Chondrocyte (in vitro differentiated cells): ENCODE results near the gene MIAT. TPM values are rescaled to one million over a fixed set of nuclear protein-coding genes. Genes with fewer than 3 reads are reported as not detected.

Source experiments
- DNase-seq: peaks from one replicate; pipeline ENCODE4 v3.0.0; 2021; ENCODE audit warnings: mixed read lengths, low spot score
- H3K27ac Mint-ChIP-seq: one replicate; pipeline ENCODE4 v1.8.0; 2021; ENCODE audit warnings: mild to moderate bottlenecking, moderate library complexity, mixed read lengths; ENCODE audit not compliant: unreplicated experiment
- H3K27me3 Mint-ChIP-seq: 2 replicates; pipeline ENCODE4 v1.8.0; 2021; ENCODE audit warnings: low read depth, mixed read lengths
- H3K36me3 Mint-ChIP-seq: 2 replicates; pipeline ENCODE4 v1.8.0; 2021; ENCODE audit warnings: low read depth, mixed read lengths
- H3K4me1 Mint-ChIP-seq: 2 replicates; pipeline ENCODE4 v1.8.0; 2021; ENCODE audit warnings: low read depth, mild to moderate bottlenecking, mixed read lengths
- H3K4me3 Mint-ChIP-seq: one replicate; pipeline ENCODE4 v1.8.0; 2021; ENCODE audit warnings: mild to moderate bottlenecking, moderate library complexity, mixed read lengths; ENCODE audit not compliant: unreplicated experiment
- H3K9me3 Mint-ChIP-seq: 2 replicates; pipeline ENCODE4 v1.8.0; 2021; ENCODE audit warnings: low read depth, mixed read lengths
- total RNA-seq: library from RNA; stranded (reverse); gene quantifications from 3 replicates; pipeline ENCODE4 v1.2.1, GENCODE V29; 2021
- TF ChIP-seq, protein P1 (sequence below): fragments of 200-600 bp; sonication (generic); IDR thresholded peaks from 2 replicates; pipeline ENCODE4 v1.5.0; 2021; ENCODE audit warnings: antibody characterized with exemption, mild to moderate bottlenecking, moderate library complexity

The MIAT gene
- total RNA-seq, 1 donor from 2014 or later = 3.5 TPM

DNA sequence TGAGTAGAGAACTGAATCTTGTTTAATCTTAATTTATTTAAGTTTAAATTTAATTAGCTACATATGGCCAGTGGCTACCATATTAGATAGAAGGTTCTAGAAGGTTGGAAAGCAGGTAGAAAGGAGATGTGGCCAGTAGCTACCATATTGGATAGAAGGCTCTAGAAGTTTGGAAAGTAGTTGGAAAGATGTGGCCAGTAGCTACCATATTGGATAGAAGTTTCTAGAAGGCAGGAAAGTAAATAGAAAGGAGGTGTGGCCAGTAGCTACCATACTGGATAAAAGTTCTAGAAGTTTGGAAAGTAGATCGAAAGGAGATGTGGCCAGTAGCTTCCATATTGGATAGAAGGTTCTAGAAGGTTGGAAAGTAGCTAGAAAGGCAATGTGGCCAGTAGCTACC is 33.4 kb upstream of the MIAT start:
- Mint-ChIP-seq H3K9me3 (no peaks in the 10 kb centered on the region), H3K4me3 (no peak overlapping the region), H3K27ac (no peak overlapping the region), H3K4me1 (no peaks in the 10 kb centered on the region), H3K27me3 (peaks cover 17% of the 10 kb centered on the region), H3K36me3 (no peaks in the 10 kb centered on the region)
- no peak for DNase-seq
- TF ChIP-seq, protein P1, sequence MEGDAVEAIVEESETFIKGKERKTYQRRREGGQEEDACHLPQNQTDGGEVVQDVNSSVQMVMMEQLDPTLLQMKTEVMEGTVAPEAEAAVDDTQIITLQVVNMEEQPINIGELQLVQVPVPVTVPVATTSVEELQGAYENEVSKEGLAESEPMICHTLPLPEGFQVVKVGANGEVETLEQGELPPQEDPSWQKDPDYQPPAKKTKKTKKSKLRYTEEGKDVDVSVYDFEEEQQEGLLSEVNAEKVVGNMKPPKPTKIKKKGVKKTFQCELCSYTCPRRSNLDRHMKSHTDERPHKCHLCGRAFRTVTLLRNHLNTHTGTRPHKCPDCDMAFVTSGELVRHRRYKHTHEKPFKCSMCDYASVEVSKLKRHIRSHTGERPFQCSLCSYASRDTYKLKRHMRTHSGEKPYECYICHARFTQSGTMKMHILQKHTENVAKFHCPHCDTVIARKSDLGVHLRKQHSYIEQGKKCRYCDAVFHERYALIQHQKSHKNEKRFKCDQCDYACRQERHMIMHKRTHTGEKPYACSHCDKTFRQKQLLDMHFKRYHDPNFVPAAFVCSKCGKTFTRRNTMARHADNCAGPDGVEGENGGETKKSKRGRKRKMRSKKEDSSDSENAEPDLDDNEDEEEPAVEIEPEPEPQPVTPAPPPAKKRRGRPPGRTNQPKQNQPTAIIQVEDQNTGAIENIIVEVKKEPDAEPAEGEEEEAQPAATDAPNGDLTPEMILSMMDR = no peak

DNA sequence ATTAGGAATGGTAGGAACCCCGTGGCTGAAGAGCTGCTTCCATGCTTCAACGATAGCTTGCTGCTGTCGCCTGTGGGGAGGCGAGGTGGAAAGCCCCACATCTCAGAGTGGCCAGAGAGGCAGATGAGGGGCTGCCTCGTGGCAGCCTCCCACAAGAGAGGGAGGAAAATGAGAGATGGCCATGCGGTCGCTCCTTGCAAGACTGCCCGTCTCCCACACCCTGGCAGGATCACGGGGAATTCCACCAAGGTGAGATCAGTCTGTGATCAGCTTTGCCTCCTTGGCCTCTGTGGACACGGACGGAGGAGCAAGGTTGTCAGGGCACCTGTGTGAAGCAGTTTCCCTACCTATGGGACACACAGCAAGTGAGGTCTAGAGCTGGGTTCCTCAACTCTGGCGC is 32.6 kb upstream of the MIAT start:
- H3K27me3 Mint-ChIP-seq = peaks cover 17% of the 10 kb centered on the region
- H3K27ac Mint-ChIP-seq = no peak overlapping the region
- DNase-seq = no peak
- H3K4me3 Mint-ChIP-seq = no peak overlapping the region
- H3K4me1 Mint-ChIP-seq = no peaks in the 10 kb centered on the region
- H3K9me3 Mint-ChIP-seq = no peaks in the 10 kb centered on the region
- TF ChIP-seq, protein P1 = no peak
- no peaks in the 10 kb centered on the region for H3K36me3 Mint-ChIP-seq

- peaks cover 2% of the 10 kb centered on the region for H3K36me3 Mint-ChIP-seq
- no peak for DNase-seq
- H3K27ac Mint-ChIP-seq = no peak overlapping the region
- H3K27me3 Mint-ChIP-seq = peaks cover 16% of the 10 kb centered on the region
- TF ChIP-seq, protein P1 = no peak
- peaks cover 7% of the 10 kb centered on the region for H3K9me3 Mint-ChIP-seq
- H3K4me1 Mint-ChIP-seq = peaks cover 7% of the 10 kb centered on the region
- no peak overlapping the region for H3K4me3 Mint-ChIP-seq
Measured at GRCh38 chr22:26629988-26630761, 27.2 kb upstream of the MIAT start.

GRCh38 chr22:26631282-26631681 is 26.1 kb upstream of the MIAT start:
- no peak overlapping the region for H3K4me3 Mint-ChIP-seq
- H3K4me1 Mint-ChIP-seq = peaks cover 7% of the 10 kb centered on the region
- H3K27me3 Mint-ChIP-seq = peaks cover 17% of the 10 kb centered on the region
- TF ChIP-seq, protein P1 = no peak
- H3K36me3 Mint-ChIP-seq = peaks cover 2% of the 10 kb centered on the region
- no peak for DNase-seq
- peaks cover 7% of the 10 kb centered on the region for H3K9me3 Mint-ChIP-seq
- H3K27ac Mint-ChIP-seq = no peak overlapping the region

DNA sequence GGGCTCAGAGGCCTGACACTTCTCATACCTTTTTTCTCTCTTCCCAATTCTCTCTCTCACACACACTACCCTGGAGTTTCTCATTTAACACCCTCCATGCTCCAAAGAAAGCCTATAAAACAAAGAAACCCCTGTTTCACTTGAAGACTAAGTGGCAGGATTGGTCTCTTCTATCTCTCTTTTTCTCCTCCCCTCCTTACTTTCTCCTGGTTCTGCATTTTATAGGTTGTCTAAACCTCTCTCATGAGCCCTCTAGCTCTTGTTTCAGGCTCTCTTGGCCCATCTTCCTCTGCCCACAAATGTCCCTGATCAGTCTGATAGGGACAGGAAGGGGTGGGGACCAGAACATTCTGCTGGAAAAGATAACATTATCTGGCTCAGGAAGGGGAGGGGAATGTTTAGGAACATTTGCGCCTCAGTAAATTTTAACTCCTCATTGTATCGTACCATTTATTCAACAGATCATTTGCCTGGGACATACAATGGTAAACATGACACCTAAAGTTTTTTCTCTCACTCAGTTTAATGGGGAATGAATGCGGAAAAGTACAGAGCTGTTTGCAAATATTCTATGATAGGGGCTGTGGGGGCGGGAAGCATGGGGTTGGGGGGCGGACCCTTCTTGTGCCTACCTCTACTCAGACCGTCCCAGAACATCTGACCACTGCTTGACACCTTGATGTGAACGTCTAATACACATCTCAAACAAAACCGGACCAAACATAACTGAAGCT is 24.8 kb upstream of the MIAT start:
- DNase-seq = no peak
- Mint-ChIP-seq H3K27ac (no peak overlapping the region), H3K9me3 (peaks cover 7% of the 10 kb centered on the region)

More for the DNA sequence above, 24.8 kb upstream of the MIAT start:
- Mint-ChIP-seq H3K4me1 (peaks cover 7% of the 10 kb centered on the region), H3K27me3 (peaks cover 15% of the 10 kb centered on the region), H3K36me3 (peaks cover 2% of the 10 kb centered on the region), H3K4me3 (no peak overlapping the region)
- TF ChIP-seq, protein P1 = no peak
